Measurements from ENCODE around the gene PKP4.

DNA sequence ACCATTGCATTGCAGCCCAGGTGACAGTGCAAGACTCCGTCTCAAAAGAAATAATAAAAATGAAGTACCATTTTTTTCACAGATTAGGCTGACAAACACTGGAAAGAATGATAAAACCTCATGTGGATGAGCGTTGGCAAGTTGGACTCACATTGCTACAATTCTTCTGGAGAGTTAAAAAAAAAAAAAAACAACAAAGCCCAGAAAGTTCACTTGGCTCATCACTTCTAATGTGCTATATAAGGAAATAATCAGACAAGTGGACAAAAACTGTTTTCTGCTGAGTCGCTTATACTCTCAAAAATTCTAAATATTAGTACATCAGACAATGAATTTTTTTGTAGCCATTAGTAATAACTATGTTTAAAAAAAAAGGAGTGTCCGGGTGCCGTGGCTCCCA, 38.4 kb downstream of the PKP4 start:
- TF ChIP-seq, protein P1, sequence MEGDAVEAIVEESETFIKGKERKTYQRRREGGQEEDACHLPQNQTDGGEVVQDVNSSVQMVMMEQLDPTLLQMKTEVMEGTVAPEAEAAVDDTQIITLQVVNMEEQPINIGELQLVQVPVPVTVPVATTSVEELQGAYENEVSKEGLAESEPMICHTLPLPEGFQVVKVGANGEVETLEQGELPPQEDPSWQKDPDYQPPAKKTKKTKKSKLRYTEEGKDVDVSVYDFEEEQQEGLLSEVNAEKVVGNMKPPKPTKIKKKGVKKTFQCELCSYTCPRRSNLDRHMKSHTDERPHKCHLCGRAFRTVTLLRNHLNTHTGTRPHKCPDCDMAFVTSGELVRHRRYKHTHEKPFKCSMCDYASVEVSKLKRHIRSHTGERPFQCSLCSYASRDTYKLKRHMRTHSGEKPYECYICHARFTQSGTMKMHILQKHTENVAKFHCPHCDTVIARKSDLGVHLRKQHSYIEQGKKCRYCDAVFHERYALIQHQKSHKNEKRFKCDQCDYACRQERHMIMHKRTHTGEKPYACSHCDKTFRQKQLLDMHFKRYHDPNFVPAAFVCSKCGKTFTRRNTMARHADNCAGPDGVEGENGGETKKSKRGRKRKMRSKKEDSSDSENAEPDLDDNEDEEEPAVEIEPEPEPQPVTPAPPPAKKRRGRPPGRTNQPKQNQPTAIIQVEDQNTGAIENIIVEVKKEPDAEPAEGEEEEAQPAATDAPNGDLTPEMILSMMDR (IDR thresholded peaks at IDR 0.05): no peak
- no peak for TF ChIP-seq POLR2A (IDR thresholded peaks at IDR 0.05)
- TF ChIP-seq POLR2AphosphoS5 (IDR thresholded peaks at IDR 0.05): no peak
